Small intestine (tissue), 7 donors: ENCODE measurements around the gene LRMDA. TPM values are rescaled to one million over a fixed set of nuclear protein-coding genes. Genes with fewer than 3 reads are reported as not detected.

Experiments used
- DNase-seq, 2 donors: peaks; one replicate each; pipeline versions ENCODE4 v3.0.0 to v3.0.0-alpha.2; 2013
- FAIRE-seq: peaks from 2 replicates; lab custom pipeline; 2012; peaks lifted over from hg19 to GRCh38; lab: Jason Lieb, UNC
- H3K27ac ChIP-seq, 3 donors: one replicate each; pipeline ENCODE4 v1.5.1; 2013; ENCODE audit warnings: low read length in 2 of 3, mild to moderate bottlenecking in 2 of 3, control low read depth in 1 of 3, inconsistent platforms in 1 of 3, low read depth in 1 of 3, moderate library complexity in 1 of 3
- H3K27me3 ChIP-seq, 3 donors: one replicate each; pipeline ENCODE4 v1.6.1; 2013; ENCODE audit warnings: low read length in 3 of 3, inconsistent platforms in 1 of 3; ENCODE audit not compliant: control insufficient read depth in 3 of 3, insufficient read depth in 3 of 3
- H3K36me3 ChIP-seq, 3 donors: one replicate each; pipeline ENCODE4 v1.6.1; 2013; ENCODE audit warnings: low read length in 3 of 3, inconsistent platforms in 1 of 3, low read depth in 1 of 3, mild to moderate bottlenecking in 1 of 3, moderate library complexity in 1 of 3; ENCODE audit not compliant: control insufficient read depth in 3 of 3, insufficient read depth in 2 of 3
- H3K4me1 ChIP-seq, 3 donors: one replicate each; pipeline ENCODE4 v1.6.1; 2013; ENCODE audit warnings: low read length in 2 of 3, inconsistent platforms in 1 of 3, low read depth in 1 of 3, mild to moderate bottlenecking in 1 of 3, moderate library complexity in 1 of 3; ENCODE audit not compliant: control insufficient read depth in 3 of 3, insufficient read depth in 2 of 3
- H3K4me3 ChIP-seq, 3 donors: one replicate each; pipeline ENCODE4 v1.5.1; 2013; ENCODE audit warnings: low read length in 3 of 3, control low read depth in 1 of 3, inconsistent platforms in 1 of 3, low read depth in 1 of 3, mild to moderate bottlenecking in 1 of 3, moderate library complexity in 1 of 3
- H3K9me3 ChIP-seq, 2 donors: one replicate each; pipeline ENCODE4 v1.6.1; 2013; ENCODE audit warnings: low read depth in 1 of 2, low read length in 1 of 2; ENCODE audit not compliant: control insufficient read depth in 2 of 2, insufficient read depth in 1 of 2
- WGBS, 3 donors: extraction: QIAGEN DNeasy Blood & Tissue Kit; methylation state at CpG; one replicate each; pipeline ENCODE4 v1.1.7; 2013; 5-methylcytosine and 5-hydroxymethylcytosine counted together
- polyA plus RNA-seq, 4 donors: library from polyadenylated mRNA; stranded (reverse) in 3 of 4; unstranded in 1 of 4; fragments of 200-250 nt in 3 of 4; fragments of 120-200 nt in 1 of 4; gene quantifications; one replicate each; pipeline versions ENCODE4 v1.2.1 to v1.2.3, GENCODE V29; 2013
- donor health status: healthy with polysubstance abuse.
- donor health status: control.
- donor health status: control.
- donor health status: Bipolar disorder and iron deficiency.
- donor health status: healthy.

Gene LRMDA
- polyA plus RNA-seq, 4 donors: 5.6 to 16.2 (median 6.0) TPM; not detected in 1

GRCh38 chr10:75807456-75807855, 376.0 kb downstream of the LRMDA start:
- peaks cover 0 to 24% (median 15%) of the 10 kb centered on the region in 3 donors for H3K4me1 ChIP-seq
- no peaks in the 10 kb centered on the region for H3K27me3 ChIP-seq
- no peak overlapping the region for H3K27ac ChIP-seq
- H3K36me3 ChIP-seq: no peaks in the 10 kb centered on the region
- FAIRE-seq (no peak), DNase-seq (no peak)
- H3K4me3 ChIP-seq: no peak overlapping the region
- H3K9me3 ChIP-seq: peaks cover 0 to 8% of the 10 kb centered on the region in 2 donors
- 91 to 93% (median 91%) methylated on average over 5 of the region's 5 CpGs for WGBS, 3 donors

- no peak for FAIRE-seq
- H3K4me3 ChIP-seq: no peak overlapping the region
- no peak overlapping the region for H3K27ac ChIP-seq
- no peaks in the 10 kb centered on the region for H3K27me3 ChIP-seq
- WGBS, 3 donors: 12 to 66% (median 38%) methylated on average over 3 of the region's 3 CpGs
- H3K9me3 ChIP-seq: peaks cover 0 to 8% of the 10 kb centered on the region in 2 donors
- peaks cover 0 to 13% (median 7%) of the 10 kb centered on the region in 3 donors for H3K4me1 ChIP-seq
- DNase-seq: no peak
- H3K36me3 ChIP-seq: no peaks in the 10 kb centered on the region
Observed at GRCh38 chr10:75809003-75809402, 377.6 kb downstream of the LRMDA start.

- no peak overlapping the region for H3K4me3 ChIP-seq
- no peaks in the 10 kb centered on the region for H3K9me3 ChIP-seq
- FAIRE-seq (no peak), DNase-seq (no peak)
- H3K27me3 ChIP-seq: no peaks in the 10 kb centered on the region
- H3K36me3 ChIP-seq: no peaks in the 10 kb centered on the region
- H3K4me1 ChIP-seq: no peaks in the 10 kb centered on the region
- H3K27ac ChIP-seq: no peak overlapping the region
Observed at GRCh38 chr10:75814014-75814413, 382.6 kb downstream of the LRMDA start.

DNA sequence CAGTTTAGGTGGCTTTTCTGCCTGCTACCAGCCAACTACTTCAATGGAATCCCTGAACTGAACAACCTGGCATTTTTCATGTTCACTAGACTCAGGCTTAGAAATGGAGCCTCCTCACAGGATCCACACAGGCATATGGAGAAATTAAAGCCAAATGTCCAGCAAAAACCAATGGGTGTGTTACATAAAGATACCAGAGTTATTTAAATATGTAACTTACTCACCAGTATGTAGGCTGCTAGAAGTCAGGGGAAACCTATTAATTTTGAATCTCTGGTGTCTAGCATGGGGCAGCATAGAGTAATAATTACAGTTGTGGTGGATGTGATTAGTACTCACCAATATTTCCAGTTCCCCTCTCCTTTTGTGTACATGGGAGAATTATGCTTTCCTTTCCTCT, 383.6 kb downstream of the LRMDA start:
- no peaks in the 10 kb centered on the region for H3K4me1 ChIP-seq
- DNase-seq (no peak), FAIRE-seq (no peak)
- no peaks in the 10 kb centered on the region for H3K36me3 ChIP-seq
- H3K27ac ChIP-seq: no peak overlapping the region
- H3K4me3 ChIP-seq: no peak overlapping the region
- H3K27me3 ChIP-seq: no peaks in the 10 kb centered on the region
- H3K9me3 ChIP-seq: no peaks in the 10 kb centered on the region

DNA sequence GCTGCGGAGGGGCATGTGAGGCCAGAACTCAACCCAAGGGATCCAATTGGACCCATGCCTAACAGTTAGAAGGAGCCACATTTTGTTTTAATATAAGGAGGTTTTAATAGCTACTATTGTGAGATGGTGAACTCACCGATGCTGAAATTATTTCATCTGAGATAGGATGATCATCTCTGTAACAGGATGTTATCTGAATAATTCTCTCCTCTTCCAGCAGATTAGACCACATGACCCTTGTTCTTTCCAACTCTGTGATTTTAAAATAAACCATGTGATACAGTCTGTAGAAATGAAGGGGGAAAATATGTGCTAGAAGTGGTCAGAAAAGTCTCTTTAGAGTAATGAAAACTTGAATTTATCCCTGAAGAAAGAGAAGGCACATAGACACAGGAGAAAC, 385.8 kb downstream of the LRMDA start:
- 55 to 90% (median 61%) methylated on average over 2 of the region's 2 CpGs for WGBS, 3 donors
- FAIRE-seq (no peak), DNase-seq (no peak)
- no peaks in the 10 kb centered on the region for H3K27me3 ChIP-seq
- H3K36me3 ChIP-seq: no peaks in the 10 kb centered on the region
- H3K27ac ChIP-seq: no peak overlapping the region
- no peaks in the 10 kb centered on the region for H3K9me3 ChIP-seq
- no peaks in the 10 kb centered on the region for H3K4me1 ChIP-seq
- H3K4me3 ChIP-seq: no peak overlapping the region

GRCh38 chr10:75818552-75818951, 387.1 kb downstream of the LRMDA start:
- FAIRE-seq (no peak), DNase-seq (no peak)
- Histone ChIP-seq H3K4me3 (no peak overlapping the region), H3K27me3 (no peaks in the 10 kb centered on the region), H3K27ac (no peak overlapping the region), H3K4me1 (no peaks in the 10 kb centered on the region), H3K9me3 (no peaks in the 10 kb centered on the region), H3K36me3 (no peaks in the 10 kb centered on the region)
- WGBS, 3 donors: 74 to 80% (median 76%) methylated on average over 4 of the region's 4 CpGs

- 71 to 80% (median 76%) methylated on average over 5 of the region's 5 CpGs for WGBS, 3 donors
- peaks cover 0 to 6% (median 0%) of the 10 kb centered on the region in 3 donors for H3K4me1 ChIP-seq
- H3K36me3 ChIP-seq: no peaks in the 10 kb centered on the region
- H3K9me3 ChIP-seq: no peaks in the 10 kb centered on the region
- DNase-seq (peak in 1 of 2 donors; percentile 22), FAIRE-seq (no peak)
- no peaks in the 10 kb centered on the region for H3K27me3 ChIP-seq
- H3K27ac ChIP-seq: no peak overlapping the region
- H3K4me3 ChIP-seq: no peak overlapping the region
Observed at GRCh38 chr10:75825235-75825634, 393.8 kb downstream of the LRMDA start.

- Histone ChIP-seq H3K36me3 (no peaks in the 10 kb centered on the region), H3K27ac (no peak overlapping the region), H3K4me1 (peaks cover 0 to 6% (median 0%) of the 10 kb centered on the region in 3 donors), H3K9me3 (no peaks in the 10 kb centered on the region), H3K27me3 (no peaks in the 10 kb centered on the region), H3K4me3 (no peak overlapping the region)
- 81 to 90% (median 88%) methylated on average over 5 of the region's 5 CpGs for WGBS, 3 donors
- no peak for DNase-seq
- FAIRE-seq: no peak
Observed at GRCh38 chr10:75825661-75826060, 394.2 kb downstream of the LRMDA start.

GRCh38 chr10:75826846-75827245, 395.4 kb downstream of the LRMDA start:
- DNase-seq: no peak
- FAIRE-seq: no peak
- Histone ChIP-seq H3K9me3 (no peaks in the 10 kb centered on the region), H3K27ac (no peak overlapping the region), H3K4me1 (peaks cover 0 to 6% (median 0%) of the 10 kb centered on the region in 3 donors), H3K4me3 (no peak overlapping the region), H3K36me3 (no peaks in the 10 kb centered on the region), H3K27me3 (no peaks in the 10 kb centered on the region)
- 86 to 90% (median 87%) methylated on average over 5 of the region's 5 CpGs for WGBS, 3 donors
